GM18951 (cell line): ENCODE data around the gene PPP2R3B.

Source experiments
- POLR2A ChIP-seq: IDR thresholded peaks from 4 replicates; pipeline ENCODE4 v1.6.1; 2011; ENCODE audit warnings: mild to moderate bottlenecking; ENCODE audit not compliant: insufficient read length, insufficient read depth; ENCODE audit errors: extremely low read depth
- in situ Hi-C: fragments of 300-500 bp; cut with MboI; formaldehyde crosslinking; loops from one replicate; pipeline ENCODE4 v1.12.0; 2022; ENCODE audit warnings: low sequenced_read_pairs, mixed read lengths, inconsistent platforms; ENCODE audit not compliant: unreplicated experiment

PPP2R3B gene

GRCh38 chrX:372856-373640 is 13.7 kb downstream of the PPP2R3B start:
- no peak for TF ChIP-seq POLR2A
- in situ Hi-C loops = no loop called here

GRCh38 chrX:371907-372306 is 14.8 kb downstream of the PPP2R3B start:
- in situ Hi-C loops = no loop called here
- no peak for TF ChIP-seq POLR2A

- TF ChIP-seq POLR2A = no peak
- in situ Hi-C loops = no loop called here
Observed at GRCh38 chrX:370963-371745, 15.6 kb downstream of the PPP2R3B start.

GRCh38 chrX:370244-370962 is 16.3 kb downstream of the PPP2R3B start:
- TF ChIP-seq POLR2A = no peak
- in situ Hi-C loops = no loop called here

GRCh38 chrX:369563-370101 is 17.1 kb downstream of the PPP2R3B start:
- in situ Hi-C loops = no loop called here

GRCh38 chrX:368811-369562 is 17.7 kb downstream of the PPP2R3B start:
- in situ Hi-C loops = no loop called here
- TF ChIP-seq POLR2A = no peak

More at GRCh38 chrX:369563-370101, 17.1 kb downstream of the PPP2R3B start:
- no peak for TF ChIP-seq POLR2A

GRCh38 chrX:367866-368265 is 18.8 kb downstream of the PPP2R3B start:
- no peak for TF ChIP-seq POLR2A
- in situ Hi-C loops = no loop called here

- in situ Hi-C loops = no loop called here
- no peak for TF ChIP-seq POLR2A
Observed at GRCh38 chrX:367349-367748, 19.4 kb downstream of the PPP2R3B start.

GRCh38 chrX:363621-364375 is 22.9 kb downstream of the PPP2R3B start:
- no peak for TF ChIP-seq POLR2A
- in situ Hi-C loops = no loop called here

- in situ Hi-C loops = no loop called here
- no peak for TF ChIP-seq POLR2A
Observed at GRCh38 chrX:362937-363620, 23.6 kb downstream of the PPP2R3B start.

- in situ Hi-C loops = no loop called here
- TF ChIP-seq POLR2A = no peak
Observed at GRCh38 chrX:362351-362750, 24.4 kb downstream of the PPP2R3B start.

GRCh38 chrX:361231-362145 is 25.2 kb downstream of the PPP2R3B start:
- TF ChIP-seq POLR2A = no peak
- in situ Hi-C loops = no loop called here
